Measurements from ENCODE around the gene DBNDD1.
"Not testable (repeated sequence)": the region's sequence is repeated elsewhere in the genome, so short reads cannot be mapped to it uniquely, and the experiment has no call there.

DBNDD1 gene, protein sequence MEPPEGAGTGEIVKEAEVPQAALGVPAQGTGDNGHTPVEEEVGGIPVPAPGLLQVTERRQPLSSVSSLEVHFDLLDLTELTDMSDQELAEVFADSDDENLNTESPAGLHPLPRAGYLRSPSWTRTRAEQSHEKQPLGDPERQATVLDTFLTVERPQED

DNA sequence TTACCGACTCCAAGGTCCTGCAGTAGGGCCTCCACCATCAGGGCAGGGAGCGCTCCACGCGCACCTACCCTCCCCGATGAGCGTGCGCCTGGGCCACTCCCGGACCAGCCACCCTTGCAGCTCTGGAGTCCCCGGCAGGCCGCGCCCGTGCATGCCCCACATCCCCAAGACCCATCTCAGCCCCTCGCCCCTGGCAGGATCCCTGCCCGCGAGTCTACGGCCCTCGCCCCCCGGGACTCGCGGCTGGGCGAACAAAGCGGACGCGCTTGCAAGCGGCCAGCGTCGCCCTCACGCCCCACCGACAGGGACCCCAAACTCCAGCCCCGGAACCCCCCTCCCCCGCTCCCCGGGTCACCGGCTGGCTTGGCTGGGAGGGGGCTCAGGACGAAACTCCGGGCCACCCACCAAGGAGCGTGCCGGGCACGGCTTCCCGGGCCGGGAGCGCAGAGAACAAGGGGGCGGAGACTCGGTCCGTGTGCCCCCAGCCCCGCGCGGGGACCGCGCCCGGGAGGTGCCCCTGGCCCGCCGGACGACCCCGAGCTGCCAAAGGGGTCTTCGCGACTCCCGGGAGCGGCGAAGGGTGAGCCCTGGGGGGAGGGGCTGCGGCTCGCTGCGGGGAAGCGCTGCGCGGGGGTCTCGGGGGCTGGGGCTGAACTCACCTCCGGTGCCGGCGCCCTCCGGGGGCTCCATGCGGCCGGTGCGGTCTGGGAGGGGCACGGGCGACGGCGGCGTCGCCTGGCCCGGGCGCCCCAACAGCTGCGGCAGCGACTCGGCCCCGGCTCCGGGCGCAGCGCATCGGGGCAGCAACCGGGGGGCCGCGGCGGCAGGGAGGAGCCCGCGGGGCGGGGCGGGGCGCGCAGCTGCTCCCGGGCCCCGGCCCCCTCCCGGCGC, at the start of gene DBNDD1:
Gene DBNDD1, minus strand, starts transcription at position 805 of the 891 bp plus-strand sequence. Its CDS starts 115 bp downstream, at position 690.
- H3K4me3 ChIP-seq (ENCODE audit: control insufficient read depth, low read depth, low read length) = peak within 1 kb of the TSS; percentile 45
- no peak for DNase-seq (ENCODE audit: low read depth)
- TF ChIP-seq, protein P1, sequence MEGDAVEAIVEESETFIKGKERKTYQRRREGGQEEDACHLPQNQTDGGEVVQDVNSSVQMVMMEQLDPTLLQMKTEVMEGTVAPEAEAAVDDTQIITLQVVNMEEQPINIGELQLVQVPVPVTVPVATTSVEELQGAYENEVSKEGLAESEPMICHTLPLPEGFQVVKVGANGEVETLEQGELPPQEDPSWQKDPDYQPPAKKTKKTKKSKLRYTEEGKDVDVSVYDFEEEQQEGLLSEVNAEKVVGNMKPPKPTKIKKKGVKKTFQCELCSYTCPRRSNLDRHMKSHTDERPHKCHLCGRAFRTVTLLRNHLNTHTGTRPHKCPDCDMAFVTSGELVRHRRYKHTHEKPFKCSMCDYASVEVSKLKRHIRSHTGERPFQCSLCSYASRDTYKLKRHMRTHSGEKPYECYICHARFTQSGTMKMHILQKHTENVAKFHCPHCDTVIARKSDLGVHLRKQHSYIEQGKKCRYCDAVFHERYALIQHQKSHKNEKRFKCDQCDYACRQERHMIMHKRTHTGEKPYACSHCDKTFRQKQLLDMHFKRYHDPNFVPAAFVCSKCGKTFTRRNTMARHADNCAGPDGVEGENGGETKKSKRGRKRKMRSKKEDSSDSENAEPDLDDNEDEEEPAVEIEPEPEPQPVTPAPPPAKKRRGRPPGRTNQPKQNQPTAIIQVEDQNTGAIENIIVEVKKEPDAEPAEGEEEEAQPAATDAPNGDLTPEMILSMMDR (IDR thresholded peaks at IDR 0.05; ENCODE audit: control insufficient read depth, insufficient read depth, low read depth, low read length, missing control alignments) = no peak

DNA sequence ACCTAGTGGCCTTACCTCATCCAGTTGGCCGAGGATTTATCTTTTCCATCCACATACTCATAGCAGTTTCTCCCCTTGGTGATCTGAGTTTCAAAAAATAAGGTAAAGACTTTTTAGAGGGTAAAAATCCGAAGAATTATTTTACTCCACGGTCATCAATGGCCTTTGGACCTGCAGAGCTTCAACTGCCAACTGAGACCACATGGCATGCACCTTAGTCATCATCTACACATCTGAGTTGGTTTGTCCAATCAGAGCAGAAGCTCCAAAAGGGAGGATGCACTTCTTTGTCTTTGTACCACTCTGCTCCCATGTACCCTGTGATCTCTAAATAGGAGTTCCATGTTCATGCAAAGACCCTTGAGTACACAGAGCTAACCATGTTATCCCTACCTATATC, 42.2 kb upstream of the DBNDD1 start:
- TF ChIP-seq, protein P1 (IDR thresholded peaks at IDR 0.05; ENCODE audit: control insufficient read depth, insufficient read depth, low read depth, low read length, missing control alignments) = no peak
- no peak overlapping the region for H3K4me3 ChIP-seq (ENCODE audit: control insufficient read depth, low read depth, low read length)
- DNase-seq (ENCODE audit: low read depth) = no peak

DNA sequence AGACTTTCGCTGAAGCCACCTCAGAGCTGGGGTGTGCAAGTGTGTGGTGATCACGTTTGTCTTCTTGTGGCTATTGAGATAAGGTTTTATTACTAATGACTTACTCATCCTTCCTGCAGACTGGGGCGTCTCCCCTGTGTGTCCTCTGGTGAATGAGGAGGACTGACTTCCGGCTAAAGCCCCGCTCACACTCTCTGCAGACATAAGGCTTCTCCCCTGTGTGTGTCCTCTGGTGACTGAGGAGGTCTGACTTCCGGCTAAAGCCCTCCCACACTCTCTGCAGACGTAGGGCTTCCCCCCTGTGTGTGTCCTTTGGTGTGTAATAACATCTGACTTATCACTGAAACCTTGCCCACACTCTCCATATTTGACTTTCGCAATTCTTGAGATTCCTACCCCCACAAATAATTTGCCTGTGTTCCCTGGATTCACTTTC, 38.5 kb upstream of the DBNDD1 start:
- no peak overlapping the region for H3K4me3 ChIP-seq (ENCODE audit: control insufficient read depth, low read depth, low read length)
- TF ChIP-seq, protein P1 (IDR thresholded peaks at IDR 0.05; ENCODE audit: control insufficient read depth, insufficient read depth, low read depth, low read length, missing control alignments) = no peak
- no peak for DNase-seq (ENCODE audit: low read depth)

DNA sequence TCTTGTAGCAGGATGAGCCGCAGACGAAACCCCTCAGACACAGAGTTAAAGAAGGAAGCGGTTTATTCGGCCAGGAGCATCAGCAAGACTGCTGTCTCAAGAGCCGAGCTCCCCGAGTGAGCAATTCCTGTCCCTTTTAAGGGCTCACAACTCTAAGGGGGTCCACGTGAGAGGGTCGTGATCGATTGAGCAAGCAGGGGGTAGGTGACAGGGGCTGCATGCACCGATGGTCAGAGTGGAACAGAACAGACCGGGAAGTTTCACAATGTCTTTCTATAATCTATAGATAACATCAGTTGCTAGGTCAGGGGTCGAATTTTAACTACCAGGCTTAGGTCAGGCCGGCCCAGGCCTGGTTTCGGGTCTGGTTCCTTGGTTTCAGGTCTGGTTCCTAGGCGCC, 37.3 kb upstream of the DBNDD1 start:
- H3K4me3 ChIP-seq (ENCODE audit: control insufficient read depth, low read depth, low read length); DNase-seq (ENCODE audit: low read depth): not testable (repeated sequence)

DNA sequence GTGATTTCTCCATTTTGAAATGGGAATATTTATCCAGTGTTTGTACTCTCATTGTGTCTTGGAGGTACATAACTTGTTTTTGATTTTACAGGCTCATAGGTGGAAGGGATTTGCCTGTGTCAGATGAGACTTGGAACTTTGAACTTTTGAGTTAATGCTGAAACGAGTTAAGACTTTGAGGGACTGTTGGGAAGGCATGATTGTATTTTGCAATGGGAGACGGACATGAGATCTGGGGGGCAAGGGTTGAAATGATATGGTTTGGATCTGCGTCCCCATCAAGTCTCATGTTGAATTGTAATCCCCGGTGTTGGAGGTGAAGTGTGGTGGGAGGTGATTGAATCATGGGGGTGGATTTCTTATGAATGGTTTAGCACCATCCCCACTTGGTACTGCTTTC, 36.1 kb upstream of the DBNDD1 start:
- no peak overlapping the region for H3K4me3 ChIP-seq (ENCODE audit: control insufficient read depth, low read depth, low read length)
- no peak for DNase-seq (ENCODE audit: low read depth)
- TF ChIP-seq, protein P1 (IDR thresholded peaks at IDR 0.05; ENCODE audit: control insufficient read depth, insufficient read depth, low read depth, low read length, missing control alignments) = no peak

DNA sequence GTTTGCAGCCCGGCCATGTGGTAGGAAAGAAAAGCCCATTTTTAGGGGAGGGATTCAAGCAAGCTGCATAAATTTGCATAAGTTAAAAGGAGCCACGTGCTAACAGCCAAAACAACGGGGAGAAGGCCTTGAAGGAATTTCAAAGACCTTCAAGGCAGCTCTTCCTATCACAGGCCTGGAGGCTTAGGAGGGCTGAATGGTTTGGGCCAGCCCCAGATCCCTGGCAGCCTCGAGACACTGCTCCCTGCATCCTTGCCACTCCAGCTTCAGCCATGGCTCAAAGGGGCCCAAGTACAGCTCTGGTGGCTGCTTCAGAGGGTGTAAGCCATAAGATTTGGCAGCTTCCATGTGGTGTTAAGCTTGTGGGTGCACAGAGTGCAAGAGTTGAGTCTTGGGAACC, 35.3 kb upstream of the DBNDD1 start:
- TF ChIP-seq, protein P1 (IDR thresholded peaks at IDR 0.05; ENCODE audit: control insufficient read depth, insufficient read depth, low read depth, low read length, missing control alignments) = no peak
- no peak for DNase-seq (ENCODE audit: low read depth)
- H3K4me3 ChIP-seq (ENCODE audit: control insufficient read depth, low read depth, low read length) = no peak overlapping the region

DNA sequence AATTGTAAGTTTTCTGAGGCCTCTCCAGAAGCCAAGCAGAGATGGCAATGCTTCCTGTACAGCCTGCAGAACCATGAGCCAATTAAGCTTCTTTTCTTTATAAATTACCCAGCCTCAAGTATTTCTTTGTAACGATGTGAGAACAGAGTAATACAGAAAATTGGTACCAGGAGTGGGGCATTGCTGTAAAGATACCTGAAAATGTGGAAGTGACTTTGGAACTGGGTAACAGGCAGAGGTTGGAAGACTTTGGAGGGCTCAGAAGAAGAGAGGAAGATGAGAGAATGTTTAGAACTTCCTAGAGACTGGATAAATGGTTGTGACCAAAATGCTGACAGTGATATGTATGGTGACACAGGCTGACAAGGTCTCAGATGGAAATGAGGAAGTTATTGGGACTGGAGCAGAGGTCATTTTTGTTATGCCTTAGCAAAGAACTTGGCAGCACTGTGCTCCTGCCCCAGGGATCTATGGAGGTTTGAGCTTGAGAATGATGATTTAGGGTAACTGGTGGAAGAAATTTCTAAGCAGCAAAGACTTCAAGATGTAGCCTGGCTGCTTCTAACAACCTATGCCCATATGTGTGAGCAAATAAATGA, 34.7 kb upstream of the DBNDD1 start:
- no peak for DNase-seq (ENCODE audit: low read depth)
- TF ChIP-seq, protein P1 (IDR thresholded peaks at IDR 0.05; ENCODE audit: control insufficient read depth, insufficient read depth, low read depth, low read length, missing control alignments) = no peak
- H3K4me3 ChIP-seq (ENCODE audit: control insufficient read depth, low read depth, low read length) = no peak overlapping the region
